ENCODE data around the gene VIPR1. TPM values are rescaled to one million over a fixed set of nuclear protein-coding genes. Genes with fewer than 3 reads are reported as not detected.

VIPR1 gene
- total RNA-seq, 4 donors from 2014 or later, result 3.0 to 6.6 (median 4.6) TPM

- intact Hi-C loops (cut with DNase I), result no loop called here
- WGBS, result 79% methylated on average over 3 of the region's 3 CpGs
- peak; percentile 78 for DNase-seq (ENCODE audit: extremely low spot score)
- H3K9me3 ChIP-seq, result peaks cover 0 to 3% (median 0%) of the 10 kb centered on the region in 4 donors
- peaks cover 0 to 16% (median 7%) of the 10 kb centered on the region in 4 donors for H3K4me1 ChIP-seq
- TF ChIP-seq EP300 (IDR thresholded peaks at IDR 0.05), result no peak
- no peak for TF ChIP-seq POLR2A (IDR thresholded peaks at IDR 0.05; ENCODE audit: low read depth)
- no peak for TF ChIP-seq POLR2AphosphoS5 (IDR thresholded peaks at IDR 0.05)
- TF ChIP-seq CTCF (IDR thresholded peaks at IDR 0.05), result no peak
- no peaks in the 10 kb centered on the region for H3K36me3 ChIP-seq
- peaks cover 0 to 4% (median 0%) of the 10 kb centered on the region in 4 donors for H3K27me3 ChIP-seq
- no peak overlapping the region for H3K4me3 ChIP-seq
- H3K27ac ChIP-seq (replicated peaks in 1 of 4), result no peak overlapping the region
These were observed 10.4 kb upstream of the VIPR1 start for GRCh38 chr3:42491881-42492507.

- 79% methylated on average over 5 of the region's 6 CpGs for WGBS
- Histone ChIP-seq H3K27ac (replicated peaks in 1 of 4) (no peak overlapping the region), H3K4me1 (peaks cover 0 to 16% (median 7%) of the 10 kb centered on the region in 4 donors), H3K27me3 (peaks cover 0 to 9% (median 0%) of the 10 kb centered on the region in 4 donors), H3K4me3 (no peak overlapping the region), H3K36me3 (no peaks in the 10 kb centered on the region), H3K9me3 (no peaks in the 10 kb centered on the region)
- peak; percentile 80 for DNase-seq (ENCODE audit: extremely low spot score)
- TF ChIP-seq POLR2AphosphoS5 (IDR thresholded peaks at IDR 0.05) (no peak), POLR2A (IDR thresholded peaks at IDR 0.05; ENCODE audit: low read depth) (no peak), EP300 (IDR thresholded peaks at IDR 0.05) (no peak), CTCF (IDR thresholded peaks at IDR 0.05) (no peak)
- intact Hi-C loops (cut with DNase I), result no loop called here
These were observed 9.8 kb upstream of the VIPR1 start for GRCh38 chr3:42492508-42493080.

DNA sequence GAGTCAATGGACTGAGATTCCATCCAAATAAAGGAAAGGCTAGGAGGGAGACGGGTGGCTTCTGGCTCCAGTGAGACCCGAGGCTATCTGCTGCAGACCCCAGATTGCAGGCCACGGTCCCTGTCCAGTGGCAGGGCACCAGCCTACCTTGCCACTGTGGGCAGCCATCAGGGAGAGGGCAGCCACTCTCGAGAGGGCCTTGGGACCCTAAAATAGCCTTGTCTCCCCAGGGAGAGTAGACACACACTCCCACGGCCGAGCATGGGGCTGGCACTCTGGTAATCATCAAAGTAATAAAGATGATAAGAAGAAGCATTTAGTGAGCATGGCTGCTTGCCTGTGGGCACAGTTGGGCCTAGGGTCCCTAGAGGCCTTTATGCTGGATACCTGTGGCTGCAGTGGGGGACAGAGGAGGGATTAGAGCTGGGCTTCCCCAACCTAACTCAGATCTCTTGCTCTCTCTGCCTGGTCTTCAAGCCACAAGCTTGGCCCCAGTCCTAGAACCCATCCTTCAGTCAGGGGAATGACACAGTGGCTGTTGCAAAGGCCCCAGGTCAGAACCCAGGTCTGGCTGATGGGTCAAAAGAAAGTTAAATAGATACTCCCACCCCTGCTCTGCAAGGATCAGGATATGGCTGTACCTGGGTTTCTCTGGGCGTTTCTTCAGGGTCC is 9.2 kb upstream of the VIPR1 start:
- WGBS, result 85% methylated on average over 7 of the region's 7 CpGs
- Histone ChIP-seq H3K36me3 (no peaks in the 10 kb centered on the region), H3K27ac (replicated peaks in 1 of 4) (no peak overlapping the region), H3K9me3 (no peaks in the 10 kb centered on the region), H3K4me1 (peaks cover 0 to 16% (median 7%) of the 10 kb centered on the region in 4 donors), H3K4me3 (no peak overlapping the region), H3K27me3 (peaks cover 0 to 15% (median 0%) of the 10 kb centered on the region in 4 donors)
- TF ChIP-seq POLR2A (IDR thresholded peaks at IDR 0.05; ENCODE audit: low read depth), result no peak
- no peak for TF ChIP-seq CTCF (IDR thresholded peaks at IDR 0.05)
- TF ChIP-seq POLR2AphosphoS5 (IDR thresholded peaks at IDR 0.05), result no peak
- no peak for TF ChIP-seq EP300 (IDR thresholded peaks at IDR 0.05)
- no peak for DNase-seq (ENCODE audit: extremely low spot score)
- intact Hi-C loops (cut with DNase I), result no loop called here

GRCh38 chr3:42493798-42494151 is 8.7 kb upstream of the VIPR1 start:
- Histone ChIP-seq H3K27ac (replicated peaks in 1 of 4) (no peak overlapping the region), H3K4me3 (no peak overlapping the region), H3K9me3 (no peaks in the 10 kb centered on the region), H3K4me1 (peaks cover 0 to 16% (median 7%) of the 10 kb centered on the region in 4 donors), H3K36me3 (no peaks in the 10 kb centered on the region), H3K27me3 (peaks cover 0 to 21% (median 1%) of the 10 kb centered on the region in 4 donors)
- no peak for TF ChIP-seq EP300 (IDR thresholded peaks at IDR 0.05)
- TF ChIP-seq POLR2AphosphoS5 (IDR thresholded peaks at IDR 0.05), result no peak
- no peak for TF ChIP-seq POLR2A (IDR thresholded peaks at IDR 0.05; ENCODE audit: low read depth)
- TF ChIP-seq CTCF (IDR thresholded peaks at IDR 0.05), result no peak
- no peak for DNase-seq (ENCODE audit: extremely low spot score)
- WGBS, result 89% methylated on average over 2 of the region's 3 CpGs
- intact Hi-C loops (cut with DNase I), result no loop called here
